ENCODE measurements around the gene UBE2E3.
A peak's percentile ranks its signal among the peaks of the same experiment; 100 is the strongest.

Gene UBE2E3

DNA sequence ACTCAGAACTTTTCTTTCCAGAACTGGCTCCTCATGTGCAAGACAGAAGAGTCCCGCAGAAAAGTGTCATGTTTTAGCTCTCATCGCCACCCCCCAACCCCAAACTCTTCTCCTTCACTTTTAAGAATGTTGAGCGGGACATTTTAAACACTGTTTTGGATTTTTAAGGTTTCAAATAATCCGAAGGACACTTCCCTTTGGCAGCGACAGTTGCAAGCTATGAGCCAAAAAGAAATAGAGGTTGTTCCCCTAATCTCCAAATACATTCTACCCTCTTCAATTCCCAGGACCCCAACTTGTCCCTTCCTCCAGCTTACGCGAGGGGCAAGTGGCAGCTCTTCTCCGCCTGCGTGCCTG lies 678 bp upstream of the UBE2E3 start:
- Histone ChIP-seq H3K36me3 (no peaks in the 10 kb centered on the region), H3K27me3 (no peaks in the 10 kb centered on the region), H3K4me1 (peaks cover 0 to 45% (median 19%) of the 10 kb centered on the region in 4 donors), H3K9me3 (no peaks in the 10 kb centered on the region), H3K4me3 (peak overlapping the region; percentile 71 to 80), H3K27ac (peak overlapping the region; percentile 95 to 97)
- no peak for DNase-seq
- intact Hi-C loops (cut with DNase I; ENCODE audit: low total_unique reads): no loop called here
- TF ChIP-seq, protein P1, sequence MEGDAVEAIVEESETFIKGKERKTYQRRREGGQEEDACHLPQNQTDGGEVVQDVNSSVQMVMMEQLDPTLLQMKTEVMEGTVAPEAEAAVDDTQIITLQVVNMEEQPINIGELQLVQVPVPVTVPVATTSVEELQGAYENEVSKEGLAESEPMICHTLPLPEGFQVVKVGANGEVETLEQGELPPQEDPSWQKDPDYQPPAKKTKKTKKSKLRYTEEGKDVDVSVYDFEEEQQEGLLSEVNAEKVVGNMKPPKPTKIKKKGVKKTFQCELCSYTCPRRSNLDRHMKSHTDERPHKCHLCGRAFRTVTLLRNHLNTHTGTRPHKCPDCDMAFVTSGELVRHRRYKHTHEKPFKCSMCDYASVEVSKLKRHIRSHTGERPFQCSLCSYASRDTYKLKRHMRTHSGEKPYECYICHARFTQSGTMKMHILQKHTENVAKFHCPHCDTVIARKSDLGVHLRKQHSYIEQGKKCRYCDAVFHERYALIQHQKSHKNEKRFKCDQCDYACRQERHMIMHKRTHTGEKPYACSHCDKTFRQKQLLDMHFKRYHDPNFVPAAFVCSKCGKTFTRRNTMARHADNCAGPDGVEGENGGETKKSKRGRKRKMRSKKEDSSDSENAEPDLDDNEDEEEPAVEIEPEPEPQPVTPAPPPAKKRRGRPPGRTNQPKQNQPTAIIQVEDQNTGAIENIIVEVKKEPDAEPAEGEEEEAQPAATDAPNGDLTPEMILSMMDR (IDR thresholded peaks at IDR 0.05): no peak

DNA sequence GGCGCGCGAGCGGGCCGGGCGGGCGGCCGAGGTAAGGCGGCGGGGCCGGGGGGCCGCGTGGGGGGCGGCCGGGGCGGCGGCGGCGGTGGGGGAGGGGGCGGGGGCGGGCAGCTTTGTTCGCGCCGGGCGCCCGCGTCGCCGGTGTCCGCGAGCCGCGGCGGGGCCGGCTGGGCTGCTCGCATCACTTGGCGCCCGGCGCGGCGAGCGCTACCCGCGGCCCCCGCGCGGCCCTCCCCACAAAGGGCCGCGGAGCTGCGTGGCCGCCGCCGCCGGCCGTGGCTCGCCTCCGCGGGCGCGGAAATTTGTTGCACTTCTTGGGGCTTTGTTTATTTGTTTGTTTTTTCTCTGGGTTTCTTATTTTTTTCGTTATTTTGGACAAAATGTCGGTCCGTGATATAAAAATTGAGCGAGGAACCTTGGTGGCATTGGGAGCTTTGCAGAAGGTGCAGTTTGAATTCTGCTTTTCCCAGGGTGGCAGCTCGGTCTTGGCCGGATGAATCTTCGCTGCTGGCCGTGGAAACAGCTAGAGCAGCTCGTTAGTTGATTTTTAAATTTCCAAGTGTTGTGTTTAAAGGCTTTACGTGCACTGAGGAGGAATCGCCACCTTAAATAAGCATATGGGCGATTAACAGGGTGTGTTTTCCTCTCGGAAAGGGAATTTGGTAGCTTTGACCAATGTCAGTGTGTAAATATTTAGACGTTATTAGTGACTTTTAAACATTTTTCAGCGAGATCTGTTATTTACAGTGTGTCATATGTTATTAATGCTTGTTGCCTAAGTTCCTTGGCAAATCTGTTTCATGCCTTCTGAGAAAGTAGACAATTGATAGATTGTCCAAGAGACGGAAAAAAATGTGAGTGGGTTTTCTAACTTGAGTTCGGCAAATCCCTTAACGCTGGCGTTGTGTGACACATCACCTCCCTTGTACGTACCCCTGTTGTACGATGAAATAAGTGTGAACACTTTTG lies 822 bp downstream of the UBE2E3 start:
- Histone ChIP-seq H3K4me1 (peaks cover 0 to 60% (median 23%) of the 10 kb centered on the region in 4 donors), H3K4me3 (peak overlapping the region; percentile 71 to 80), H3K36me3 (no peaks in the 10 kb centered on the region), H3K27ac (peak overlapping the region; percentile 95 to 97), H3K9me3 (no peaks in the 10 kb centered on the region), H3K27me3 (no peaks in the 10 kb centered on the region)
- no peak for DNase-seq
- intact Hi-C loops (cut with DNase I; ENCODE audit: low total_unique reads): no loop called here
- TF ChIP-seq, protein P1 (IDR thresholded peaks at IDR 0.05): no peak

DNA sequence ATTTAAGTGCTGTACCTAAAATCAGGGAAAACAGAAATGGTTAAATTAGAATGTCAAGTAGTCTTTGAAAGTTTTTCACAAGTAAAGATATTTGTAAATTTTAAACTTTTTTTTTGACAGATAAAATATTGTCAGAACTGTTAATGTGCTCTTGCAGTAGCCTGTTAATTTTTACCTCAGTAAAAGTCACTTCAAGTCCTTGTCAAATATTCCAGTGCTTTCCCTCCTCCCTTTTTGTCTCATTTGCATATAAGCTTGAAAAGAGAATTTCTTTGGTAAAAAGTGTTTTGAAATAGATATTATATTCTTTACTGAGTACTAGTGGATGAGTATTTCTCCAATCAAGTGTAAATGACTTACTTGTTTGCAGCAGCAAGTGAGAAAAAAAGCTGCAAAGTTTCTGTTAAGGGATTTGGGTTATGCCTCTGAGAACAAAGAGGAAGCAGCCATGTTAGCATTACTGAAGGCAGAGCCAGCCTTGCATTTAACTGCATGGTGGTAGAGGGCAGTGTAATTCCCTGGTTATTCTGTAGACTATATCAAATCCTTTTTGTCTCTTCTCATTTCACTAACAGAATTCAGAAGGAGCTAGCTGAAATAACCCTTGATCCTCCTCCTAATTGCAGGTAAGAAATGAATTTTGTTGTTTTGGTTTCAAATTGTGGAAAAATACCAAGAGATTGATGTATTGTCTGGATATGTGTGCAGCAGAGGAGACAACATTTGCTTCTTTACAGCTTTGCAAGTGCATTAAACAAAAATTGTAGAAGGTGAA lies 3.2 kb downstream of the UBE2E3 start:
- DNase-seq: no peak
- no peaks in the 10 kb centered on the region for H3K36me3 ChIP-seq
- H3K9me3 ChIP-seq: no peaks in the 10 kb centered on the region
- TF ChIP-seq, protein P1 (IDR thresholded peaks at IDR 0.05): peak in 1 of 2 experiments; percentile 13
- no peak overlapping the region for H3K27ac ChIP-seq
- no peak overlapping the region for H3K4me3 ChIP-seq
- H3K4me1 ChIP-seq: peaks cover 0 to 65% (median 23%) of the 10 kb centered on the region in 4 donors
- intact Hi-C loops (cut with DNase I; ENCODE audit: low total_unique reads): no loop called here
- no peaks in the 10 kb centered on the region for H3K27me3 ChIP-seq

DNA sequence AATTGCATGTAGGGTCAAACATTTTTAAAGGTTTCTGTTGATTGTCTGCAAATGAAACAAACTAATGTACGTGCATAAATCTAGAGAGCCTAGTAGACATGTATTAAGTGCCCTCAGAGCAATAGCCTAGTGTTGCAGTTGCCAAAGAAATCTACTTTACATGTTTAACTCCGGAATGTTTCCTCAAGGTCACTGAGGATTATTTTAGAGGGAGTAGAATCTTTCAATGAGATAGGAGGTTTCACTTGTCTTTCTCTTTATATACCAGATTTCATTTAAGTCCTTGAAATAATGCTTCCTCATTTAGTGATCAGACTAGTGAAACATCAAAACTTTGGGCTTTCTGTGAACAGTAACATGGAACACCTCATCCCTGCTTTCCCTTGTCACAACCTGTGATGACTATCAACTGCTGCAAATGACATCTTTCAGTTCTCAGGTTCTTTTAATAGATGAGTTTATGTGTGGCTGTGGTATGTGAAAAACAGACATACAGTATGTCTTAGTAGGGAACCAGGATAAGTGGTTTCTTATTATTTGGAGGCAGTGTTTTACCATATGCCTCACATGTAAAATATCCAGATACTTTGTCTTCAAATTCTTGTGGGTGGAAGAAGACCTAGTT lies 5.5 kb downstream of the UBE2E3 start:
- no peak for DNase-seq
- intact Hi-C loops (cut with DNase I; ENCODE audit: low total_unique reads): no loop called here
- H3K36me3 ChIP-seq: no peaks in the 10 kb centered on the region

DNA sequence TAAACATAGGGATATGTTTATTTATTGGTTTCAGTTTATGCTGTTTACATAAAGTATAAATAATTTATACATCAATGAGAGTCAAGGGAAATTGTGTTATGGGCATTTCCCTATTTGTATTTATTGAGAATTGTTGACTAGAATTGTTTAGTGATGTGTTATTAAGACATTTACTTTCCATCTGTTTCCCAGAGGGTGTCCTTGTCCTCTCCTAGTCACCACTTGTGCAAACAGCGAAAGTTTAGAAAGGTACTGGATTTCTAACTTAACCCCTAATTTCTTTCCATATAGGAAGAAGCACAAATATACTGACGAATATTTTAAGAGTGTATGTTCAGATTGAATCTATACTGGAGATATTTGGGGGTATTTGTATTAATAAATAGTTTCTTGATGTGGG lies 6.7 kb downstream of the UBE2E3 start:
- Histone ChIP-seq H3K4me1 (peaks cover 0 to 56% (median 23%) of the 10 kb centered on the region in 4 donors), H3K36me3 (no peaks in the 10 kb centered on the region), H3K27ac (no peak overlapping the region), H3K9me3 (no peaks in the 10 kb centered on the region), H3K27me3 (no peaks in the 10 kb centered on the region), H3K4me3 (no peak overlapping the region)
- TF ChIP-seq, protein P1 (IDR thresholded peaks at IDR 0.05): no peak
- no peak for DNase-seq
- intact Hi-C loops (cut with DNase I; ENCODE audit: low total_unique reads): no loop called here

More for the DNA sequence above, 5.5 kb downstream of the UBE2E3 start:
- Histone ChIP-seq H3K27me3 (no peaks in the 10 kb centered on the region), H3K4me3 (no peak overlapping the region), H3K4me1 (peaks cover 0 to 52% (median 22%) of the 10 kb centered on the region in 4 donors), H3K9me3 (no peaks in the 10 kb centered on the region), H3K27ac (no peak overlapping the region)
- TF ChIP-seq, protein P1 (IDR thresholded peaks at IDR 0.05): no peak

Measured in tibial artery (tissue), 4 donors.